Natural killer cell (primary cell): ENCODE measurements around the gene ROBO2. TPM values are rescaled to one million over a fixed set of nuclear protein-coding genes. Genes with fewer than 3 reads are reported as not detected.

Experiments
- ATAC-seq, 3 donors: fragments of 150-1000 bp in 2 of 3; fragments of 200-7000 bp in 1 of 3; cut with Tn5 transposase; 1 replicate in 1 of 3; 2 replicates in 2 of 3; pipeline ENCODE4 v1.10.0; 2021; ENCODE audit warnings: mild to moderate bottlenecking in 2 of 3, moderate library complexity in 2 of 3
- DNase-seq, 2 donors: peaks; one replicate each; pipeline versions ENCODE4 v3.0.0 to v3.0.0-alpha.2; 2013 to 2021; ENCODE audit warnings: mixed read lengths in 1 of 2
- H3K27ac ChIP-seq: one replicate; pipeline ENCODE4 v1.5.1; 2013; ENCODE audit warnings: mild to moderate bottlenecking, low read length
- H3K27me3 ChIP-seq: one replicate; pipeline ENCODE4 v1.6.1; 2013; ENCODE audit warnings: low read length; ENCODE audit not compliant: control insufficient read depth, insufficient read depth
- H3K36me3 ChIP-seq: one replicate; pipeline ENCODE4 v1.6.1; 2013; ENCODE audit warnings: low read length; ENCODE audit not compliant: control insufficient read depth, insufficient read depth
- H3K4me1 ChIP-seq: one replicate; pipeline ENCODE4 v1.6.1; 2013; ENCODE audit warnings: low read length; ENCODE audit not compliant: control insufficient read depth, insufficient read depth
- H3K4me3 ChIP-seq: one replicate; pipeline ENCODE4 v1.5.1; 2013; ENCODE audit warnings: low read length
- H3K9me3 ChIP-seq: one replicate; pipeline ENCODE4 v1.6.1; 2013; ENCODE audit warnings: low read length; ENCODE audit not compliant: control insufficient read depth, insufficient read depth
- H3K27ac Mint-ChIP-seq, 2 donors: one replicate each; pipeline ENCODE4 v1.8.0; 2022; ENCODE audit warnings: mild to moderate bottlenecking in 2 of 2, mixed read lengths in 2 of 2, moderate library complexity in 1 of 2
- H3K27me3 Mint-ChIP-seq, 2 donors: one replicate each; pipeline ENCODE4 v1.8.0; 2022; ENCODE audit warnings: low read depth in 2 of 2, mixed read lengths in 2 of 2
- H3K36me3 Mint-ChIP-seq: one replicate; pipeline ENCODE4 v1.8.0; 2022; ENCODE audit warnings: mixed read lengths
- H3K4me1 Mint-ChIP-seq, 2 donors: one replicate each; pipeline ENCODE4 v1.8.0; 2022; ENCODE audit warnings: mixed read lengths in 2 of 2
- H3K4me3 Mint-ChIP-seq: one replicate; pipeline ENCODE4 v1.8.0; 2022; ENCODE audit warnings: mild to moderate bottlenecking, moderate library complexity, mixed read lengths
- H3K9me3 Mint-ChIP-seq, 2 donors: one replicate each; pipeline ENCODE4 v1.8.0; 2022; ENCODE audit warnings: mixed read lengths in 2 of 2
- CTCF ChIP-seq: fragments of 200-600 bp; IDR thresholded peaks from one replicate; pipeline ENCODE4 v1.8.0; 2022; ENCODE audit warnings: antibody characterized with exemption
- WGBS: methylation state at CpG from one replicate; pipeline ENCODE4 v1.1.7; 2013; ENCODE audit warnings: missing lambda C conversion rate; ENCODE audit not compliant: insufficient coverage; 5-methylcytosine and 5-hydroxymethylcytosine counted together
- intact Hi-C: fragments of 100-400 bp; cut with micrococcal nuclease; formaldehyde crosslinking; loops from one replicate; pipeline ENCODE4 v1.14.2; 2022
- total RNA-seq, 4 donors: library from RNA; stranded (reverse); fragments of 120-200 nt in 1 of 4; gene quantifications; one replicate each; pipeline versions ENCODE4 v1.2.3 to v1.2.4, GENCODE V29; 2013 to 2022

The ROBO2 gene
- total RNA-seq, 3 donors from 2014 or later (not counting 1 experiment from before 2014, with no cell fraction given): not detected

- Mint-ChIP-seq H3K9me3 (peaks cover 5 to 6% of the 10 kb centered on the region in 2 donors), H3K4me3 (no peak overlapping the region), H3K36me3 (no peaks in the 10 kb centered on the region), H3K4me1 (no peaks in the 10 kb centered on the region), H3K27ac (no peak overlapping the region), H3K27me3 (no peaks in the 10 kb centered on the region)
- intact Hi-C loops: no loop called here
- DNase-seq (no peak), ATAC-seq (no peak)
- no peaks in the 10 kb centered on the region for H3K27me3 ChIP-seq
- H3K4me3 ChIP-seq: no peak overlapping the region
- no peak for TF ChIP-seq CTCF
- H3K4me1 ChIP-seq: no peaks in the 10 kb centered on the region
- H3K27ac ChIP-seq: no peak overlapping the region
- no peaks in the 10 kb centered on the region for H3K36me3 ChIP-seq
- WGBS: 86% methylated on average over 1 of the region's 2 CpGs
- no peaks in the 10 kb centered on the region for H3K9me3 ChIP-seq
Measured at GRCh38 chr3:77052733-77053670, 13.1 kb downstream of the ROBO2 start.

GRCh38 chr3:77053795-77054194 is 13.9 kb downstream of the ROBO2 start:
- Histone ChIP-seq H3K27me3 (no peaks in the 10 kb centered on the region), H3K4me3 (no peak overlapping the region), H3K9me3 (peaks cover 4% of the 10 kb centered on the region), H3K36me3 (no peaks in the 10 kb centered on the region), H3K27ac (no peak overlapping the region), H3K4me1 (no peaks in the 10 kb centered on the region)
- no peak overlapping the region for H3K27ac Mint-ChIP-seq
- no peak for DNase-seq
- 84% methylated on average over 2 of the region's 2 CpGs for WGBS
- H3K4me1 Mint-ChIP-seq: no peaks in the 10 kb centered on the region
- no peaks in the 10 kb centered on the region for H3K36me3 Mint-ChIP-seq
- intact Hi-C loops: no loop called here
- peaks cover 5 to 6% of the 10 kb centered on the region in 2 donors for H3K9me3 Mint-ChIP-seq
- no peaks in the 10 kb centered on the region for H3K27me3 Mint-ChIP-seq
- no peak for TF ChIP-seq CTCF
- ATAC-seq: no peak
- no peak overlapping the region for H3K4me3 Mint-ChIP-seq

- H3K27me3 ChIP-seq: no peaks in the 10 kb centered on the region
- H3K4me3 ChIP-seq: no peak overlapping the region
- Mint-ChIP-seq H3K36me3 (no peaks in the 10 kb centered on the region), H3K27ac (no peak overlapping the region), H3K4me3 (no peak overlapping the region), H3K4me1 (no peaks in the 10 kb centered on the region), H3K9me3 (peaks cover 7 to 14% of the 10 kb centered on the region in 2 donors), H3K27me3 (no peaks in the 10 kb centered on the region)
- ATAC-seq (no peak), DNase-seq (no peak)
- intact Hi-C loops: no loop called here
- WGBS: 57% methylated on average over 3 of the region's 4 CpGs
- H3K36me3 ChIP-seq: no peaks in the 10 kb centered on the region
- no peaks in the 10 kb centered on the region for H3K4me1 ChIP-seq
- peaks cover 4% of the 10 kb centered on the region for H3K9me3 ChIP-seq
- no peak overlapping the region for H3K27ac ChIP-seq
- no peak for TF ChIP-seq CTCF
Measured at GRCh38 chr3:77055841-77056341, 16.0 kb downstream of the ROBO2 start.
